OCI-LY7 (cell line): Measurements from ENCODE around the gene CDKL4. TPM values are rescaled to one million over a fixed set of nuclear protein-coding genes. Genes with fewer than 3 reads are reported as not detected.

Source experiments
- BruUV-seq: library from RNA; stranded (reverse); fragments of 400-500 nt; replicated peaks from 2 replicates; lab custom pipeline; 2021; lab: Mats Ljungman, UMichigan
- CTCF ChIA-PET: fragments of 300-600 bp; sonication (Branson Sonifier 250); formaldehyde crosslinking; loops from one replicate; lab custom pipeline; 2022; ENCODE audit warnings: antibody characterized with exemption; ENCODE audit not compliant: unreplicated experiment; lab: Charles Lee
- POLR2A ChIA-PET: fragments of 300-600 bp; sonication (Branson Sonifier 250); formaldehyde crosslinking; loops from one replicate; lab custom pipeline; 2022; ENCODE audit warnings: antibody characterized with exemption; lab: Charles Lee
- DNase-seq: peaks from one replicate; pipeline ENCODE4 v3.0.0-alpha.2; 2015; ENCODE audit warnings: low spot score
- H2AFZ ChIP-seq: fragments of 200-600 bp; sonication (generic), shearing (Covaris generic); 2 replicates; pipeline ENCODE4 v1.6.1; 2014; ENCODE audit warnings: mild to moderate bottlenecking, antibody characterized with exemption, low read length, moderate library complexity
- H3K27ac ChIP-seq: fragments of 200-600 bp; sonication (generic); 2 replicates; pipeline ENCODE4 v1.5.1; 2014; ENCODE audit warnings: mixed run types, low read depth, mild to moderate bottlenecking, moderate library complexity, low read length, inconsistent platforms; ENCODE audit not compliant: poor library complexity, severe bottlenecking
- H3K36me3 ChIP-seq: fragments of 200-600 bp; sonication (generic); 2 replicates; pipeline ENCODE4 v1.6.1; 2014; ENCODE audit warnings: mild to moderate bottlenecking, antibody characterized with exemption, low read length, moderate library complexity, mixed read lengths; ENCODE audit not compliant: insufficient read depth
- H3K4me1 ChIP-seq: fragments of 200-600 bp; sonication (generic); 2 replicates; pipeline ENCODE4 v1.5.1; 2014; ENCODE audit warnings: mild to moderate bottlenecking, low read length; ENCODE audit not compliant: insufficient read depth, poor library complexity, severe bottlenecking
- H3K4me2 ChIP-seq: fragments of 200-600 bp; sonication (generic); 2 replicates; pipeline ENCODE4 v1.6.1; 2014; ENCODE audit warnings: mild to moderate bottlenecking, low read length
- H3K4me3 ChIP-seq: fragments of 200-600 bp; sonication (generic); 2 replicates; pipeline ENCODE4 v1.5.1; 2014; ENCODE audit warnings: mild to moderate bottlenecking, low read depth, low read length; ENCODE audit not compliant: poor library complexity, severe bottlenecking
- H3K79me2 ChIP-seq: fragments of 200-600 bp; sonication (generic); 2 replicates; pipeline ENCODE4 v1.6.1; 2016; ENCODE audit warnings: low read depth, mild to moderate bottlenecking, low read length, moderate library complexity, mixed read lengths; ENCODE audit not compliant: insufficient read depth
- H3K9me2 ChIP-seq: fragments of 200-600 bp; sonication (generic); 2 replicates; pipeline ENCODE4 v1.6.1; 2016; ENCODE audit warnings: mild to moderate bottlenecking, low read length, mixed read lengths; ENCODE audit not compliant: insufficient read depth
- H3K9me3 ChIP-seq: fragments of 200-600 bp; sonication (generic); 2 replicates; pipeline ENCODE4 v1.6.1; 2014; ENCODE audit warnings: mild to moderate bottlenecking, mixed run types, low read length, mixed read lengths
- H4K20me1 ChIP-seq: fragments of 200-600 bp; sonication (generic); 2 replicates; pipeline ENCODE4 v1.6.1; 2014; ENCODE audit warnings: mild to moderate bottlenecking, antibody characterized with exemption, low read length, moderate library complexity, mixed read lengths; ENCODE audit not compliant: insufficient read depth
- EZH2phosphoT487 ChIP-seq: fragments of 200-600 bp; sonication (generic); IDR thresholded peaks from 2 replicates; pipeline ENCODE4 v1.6.1; 2018; ENCODE audit warnings: low read depth, borderline replicate concordance, mild to moderate bottlenecking, mixed run types, antibody characterized with exemption, low read length, moderate library complexity, mixed read lengths
- intact Hi-C: fragments of 100-400 bp; cut with micrococcal nuclease; formaldehyde crosslinking; loops from one replicate; pipeline ENCODE4 v1.10.0; 2022; ENCODE audit not compliant: unreplicated experiment
- total RNA-seq, 2 experiments: library from RNA; depleted of rRNA in 1 of 2; stranded (reverse); fragments of >200 nt in 1 of 2; shearing (Covaris generic) in 1 of 2; gene quantifications; 2 replicates each; pipeline ENCODE4 v1.2.3, GENCODE V29; 2014 to 2022
- TF ChIP-seq, protein P1 (sequence below): fragments of 200-600 bp; sonication (generic); conservative IDR thresholded peaks from 2 replicates; pipeline ENCODE4 v1.5.1; 2014; ENCODE audit warnings: mild to moderate bottlenecking, antibody characterized with exemption, low read length, moderate library complexity, mixed read lengths

The CDKL4 gene
- total RNA-seq, 2 experiments from 2014 or later = not detected

DNA sequence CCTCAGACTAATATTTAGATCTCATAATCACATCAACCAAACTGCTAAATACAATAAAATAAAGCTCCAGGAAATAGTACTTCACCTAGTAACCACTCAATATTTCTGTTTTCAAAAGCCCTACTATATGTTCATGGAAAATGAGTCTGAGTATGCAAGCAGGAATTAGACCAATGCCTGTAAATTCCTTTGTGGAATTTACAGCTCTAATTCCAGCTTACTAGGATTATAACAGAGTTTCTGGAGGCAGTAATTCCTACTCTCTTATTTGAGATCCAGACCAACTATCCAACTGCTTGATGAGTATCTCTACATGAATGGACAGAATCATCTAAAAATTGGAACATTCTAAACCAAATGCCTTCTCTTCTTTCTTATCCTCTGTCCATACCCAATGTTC lies 11.6 kb downstream of the CDKL4 start:
- ChIA-PET POLR2A (interaction anchor here (0.7 to 1.3 kb wide), 3 partner anchors 26 to 256 kb away, joined by 3 to 4 read pairs (median 3); no protein-coding TSS in a partner anchor), CTCF (interaction anchor here (0.9 kb wide), 1 partner anchor 285 kb away, joined by 3 read pairs; no protein-coding TSS in a partner anchor)
- intact Hi-C loops = no loop called here
- Histone ChIP-seq H3K9me2 (no peaks in the 10 kb centered on the region), H4K20me1 (no peaks in the 10 kb centered on the region), H3K27ac (no peak overlapping the region), H3K4me3 (no peak overlapping the region), H3K9me3 (no peaks in the 10 kb centered on the region; the same call in 1 of the 2 replicates), H3K4me2 (no peak overlapping the region), H3K79me2 (no peaks in the 10 kb centered on the region), H3K36me3 (no peaks in the 10 kb centered on the region), H2AFZ (no peak overlapping the region), H3K4me1 (peaks cover 7% of the 10 kb centered on the region)
- no peak for TF ChIP-seq EZH2phosphoT487
- TF ChIP-seq, protein P1, sequence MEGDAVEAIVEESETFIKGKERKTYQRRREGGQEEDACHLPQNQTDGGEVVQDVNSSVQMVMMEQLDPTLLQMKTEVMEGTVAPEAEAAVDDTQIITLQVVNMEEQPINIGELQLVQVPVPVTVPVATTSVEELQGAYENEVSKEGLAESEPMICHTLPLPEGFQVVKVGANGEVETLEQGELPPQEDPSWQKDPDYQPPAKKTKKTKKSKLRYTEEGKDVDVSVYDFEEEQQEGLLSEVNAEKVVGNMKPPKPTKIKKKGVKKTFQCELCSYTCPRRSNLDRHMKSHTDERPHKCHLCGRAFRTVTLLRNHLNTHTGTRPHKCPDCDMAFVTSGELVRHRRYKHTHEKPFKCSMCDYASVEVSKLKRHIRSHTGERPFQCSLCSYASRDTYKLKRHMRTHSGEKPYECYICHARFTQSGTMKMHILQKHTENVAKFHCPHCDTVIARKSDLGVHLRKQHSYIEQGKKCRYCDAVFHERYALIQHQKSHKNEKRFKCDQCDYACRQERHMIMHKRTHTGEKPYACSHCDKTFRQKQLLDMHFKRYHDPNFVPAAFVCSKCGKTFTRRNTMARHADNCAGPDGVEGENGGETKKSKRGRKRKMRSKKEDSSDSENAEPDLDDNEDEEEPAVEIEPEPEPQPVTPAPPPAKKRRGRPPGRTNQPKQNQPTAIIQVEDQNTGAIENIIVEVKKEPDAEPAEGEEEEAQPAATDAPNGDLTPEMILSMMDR = no peak
- no peak for DNase-seq
- no TSS peak for BruUV-seq

DNA sequence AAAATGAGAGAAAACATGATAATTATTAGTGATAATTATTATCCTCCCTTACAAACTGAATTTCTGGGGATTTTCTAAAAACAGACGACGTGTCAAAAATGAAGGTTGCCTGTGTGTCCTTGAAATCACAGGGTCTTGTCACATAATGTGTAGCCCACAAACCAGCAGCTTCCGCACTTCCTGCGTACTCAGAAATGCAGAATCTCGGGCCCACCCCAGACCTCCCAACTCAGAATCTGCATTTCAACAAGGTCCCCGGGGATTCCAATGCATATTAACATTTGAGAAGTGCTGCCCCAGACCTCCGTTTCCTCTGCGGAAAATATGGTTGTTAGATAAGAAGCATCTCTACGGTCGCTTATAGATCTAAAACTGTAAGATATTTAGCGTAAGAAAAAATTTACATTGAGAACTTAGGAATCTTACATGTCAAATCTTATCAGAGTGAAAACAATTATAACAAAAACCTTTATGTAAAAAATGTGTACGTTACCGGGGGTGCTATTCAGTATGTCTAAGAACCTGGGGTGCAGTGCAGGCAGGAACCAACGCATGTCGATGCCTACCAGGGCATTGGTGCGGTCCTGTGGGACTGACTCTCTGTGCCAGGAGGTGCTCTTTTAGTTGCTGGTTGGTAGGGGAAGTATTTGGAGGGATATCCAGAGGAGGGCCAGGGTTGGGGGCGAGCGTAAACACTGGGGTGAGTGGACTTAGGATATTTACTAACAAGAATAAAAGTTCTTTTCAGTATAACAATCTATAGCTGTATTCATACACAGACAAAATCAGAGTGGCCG lies 15.2 kb downstream of the CDKL4 start:
- POLR2A ChIA-PET = interaction anchor here (0.7 to 1.7 kb wide), 7 partner anchors 106 to 477 kb away, joined by 3 to 13 read pairs (median 5); partner anchors contain the start of genes SOS1 and SRSF7
- peak overlapping the region; percentile 83 for H2AFZ ChIP-seq
- no TSS peak for BruUV-seq

More for the DNA sequence above, 15.2 kb downstream of the CDKL4 start:
- CTCF ChIA-PET = interaction anchor here (0.6 to 3.1 kb wide), 3 partner anchors 17 to 282 kb away, joined by 3 to 31 read pairs (median 3); no protein-coding TSS in a partner anchor
- no peak for TF ChIP-seq EZH2phosphoT487
- TF ChIP-seq, protein P1 = peak; percentile 41; the same call in 1 of the 2 replicates
- Histone ChIP-seq H3K4me2 (peak overlapping the region; percentile 47), H3K9me3 (no peaks in the 10 kb centered on the region), H3K4me1 (peaks cover 7% of the 10 kb centered on the region), H3K27ac (no peak overlapping the region), H3K79me2 (no peaks in the 10 kb centered on the region), H4K20me1 (no peaks in the 10 kb centered on the region), H3K4me3 (peak overlapping the region; percentile 33), H3K9me2 (no peaks in the 10 kb centered on the region), H3K36me3 (no peaks in the 10 kb centered on the region)
- peak; percentile 55 for DNase-seq
- intact Hi-C loops = loop anchor here (1.0 kb wide), 4 partner anchors 104 to 502 kb away; no protein-coding TSS in a partner anchor
